Measurements from ENCODE around the gene SPRED1. TPM values are rescaled to one million over a fixed set of nuclear protein-coding genes. Genes with fewer than 3 reads are reported as not detected.

SPRED1 gene
- polyA plus RNA-seq, 3 donors = 2.5 to 3.3 (median 3.2) TPM

DNA sequence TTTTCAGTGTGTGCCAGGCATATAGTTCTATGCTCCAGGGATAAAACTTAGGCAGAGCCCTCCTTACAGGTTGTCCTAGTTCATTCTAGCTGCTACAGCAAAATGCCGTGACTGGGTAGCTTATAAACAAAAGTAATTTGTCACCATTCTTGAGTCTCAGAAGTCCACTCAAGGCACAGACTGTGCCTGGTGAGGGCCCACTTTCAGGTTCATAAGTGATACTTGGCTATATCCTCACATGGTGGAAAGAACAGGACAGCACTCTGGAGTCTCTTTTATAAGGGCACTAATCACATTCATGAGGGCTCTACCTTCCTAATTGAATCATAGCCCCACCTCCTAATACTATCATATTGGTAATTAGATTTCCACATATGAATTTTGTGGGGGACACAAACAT lies 80.1 kb downstream of the SPRED1 start:
- no peak overlapping the region for H3K4me2 ChIP-seq (replicated peaks; ENCODE audit: extremely low read depth, low read length, poor library complexity, severe bottlenecking)
- H3K9ac ChIP-seq (ENCODE audit: insufficient read depth, low read length, poor library complexity, severe bottlenecking) = no peak overlapping the region
- intact Hi-C loops (cut with micrococcal nuclease) = no loop called here
- Mint-ChIP-seq H3K27ac (no peak overlapping the region), H3K9me3 (no peaks in the 10 kb centered on the region), H3K36me3 (no peaks in the 10 kb centered on the region), H3K27me3 (ENCODE audit: low read depth in 3 of 3) (no peaks in the 10 kb centered on the region), H3K4me1 (no peaks in the 10 kb centered on the region), H3K4me3 (no peak overlapping the region)
- H3K9me3 ChIP-seq (replicated peaks in 1 of 2; ENCODE audit: control insufficient read depth in 1 of 2, insufficient read depth in 1 of 2, low read length in 2 of 2) = no peaks in the 10 kb centered on the region
- peaks cover 0 to under 1% of the 10 kb centered on the region in 2 donors for H3K36me3 ChIP-seq (replicated peaks in 1 of 2; ENCODE audit: control insufficient read depth in 1 of 2, insufficient read depth in 2 of 2, low read length in 2 of 2)
- H4K20me1 ChIP-seq (ENCODE audit: insufficient read depth, low read length) = no peaks in the 10 kb centered on the region
- no peak overlapping the region for H3K27ac ChIP-seq (ENCODE audit: low read depth in 1 of 2, low read length in 2 of 2)
- no peaks in the 10 kb centered on the region for H3K27me3 ChIP-seq (ENCODE audit: control insufficient read depth in 2 of 2, insufficient read depth in 2 of 2, low read length in 2 of 2)
- no peaks in the 10 kb centered on the region for H3K4me1 ChIP-seq (ENCODE audit: control insufficient read depth in 1 of 2, insufficient read depth in 2 of 2, low read length in 2 of 2)
- TF ChIP-seq CTCF (IDR thresholded peaks at IDR 0.05) = no peak
- no peak overlapping the region for H3K4me3 ChIP-seq (replicated peaks in 1 of 3; ENCODE audit: low read depth in 2 of 3, low read length in 3 of 3)
- WGBS (ENCODE audit: insufficient coverage) = 100% methylated on average over 1 of the region's 1 CpG
- DNase-seq = no peak
- no peak overlapping the region for H2AFZ ChIP-seq (ENCODE audit: insufficient read depth, low read depth, low read length, poor library complexity, severe bottlenecking)
- no peaks in the 10 kb centered on the region for H3K79me2 ChIP-seq (ENCODE audit: insufficient read depth, low read length)

DNA sequence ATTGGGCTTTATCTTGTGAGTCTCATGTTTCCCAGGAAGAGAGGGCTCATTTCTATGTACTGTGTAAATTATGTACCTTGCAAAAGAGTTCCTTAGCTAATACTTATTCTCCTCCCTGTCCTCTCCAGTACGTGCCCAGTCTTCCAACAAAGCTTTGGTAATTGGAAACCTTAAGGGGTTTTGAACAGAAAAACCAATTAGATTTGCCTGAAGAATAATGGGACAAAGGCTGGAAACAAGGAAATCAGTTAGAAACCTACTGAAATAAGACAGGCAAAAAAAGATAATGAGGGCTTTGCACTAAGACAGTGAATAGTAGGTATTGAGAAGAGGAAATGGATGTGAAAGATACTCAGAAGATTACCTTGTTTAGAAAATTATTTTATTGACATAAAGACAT lies 82.5 kb downstream of the SPRED1 start:
- TF ChIP-seq CTCF (IDR thresholded peaks at IDR 0.05) = no peak
- H3K27me3 Mint-ChIP-seq (ENCODE audit: low read depth in 3 of 3) = no peaks in the 10 kb centered on the region
- DNase-seq = no peak
- Histone ChIP-seq H3K36me3 (replicated peaks in 1 of 2; ENCODE audit: control insufficient read depth in 1 of 2, insufficient read depth in 2 of 2, low read length in 2 of 2) (no peaks in the 10 kb centered on the region), H3K4me2 (replicated peaks; ENCODE audit: extremely low read depth, low read length, poor library complexity, severe bottlenecking) (no peak overlapping the region), H3K9me3 (replicated peaks in 1 of 2; ENCODE audit: control insufficient read depth in 1 of 2, insufficient read depth in 1 of 2, low read length in 2 of 2) (no peaks in the 10 kb centered on the region), H3K4me3 (replicated peaks in 1 of 3; ENCODE audit: low read depth in 2 of 3, low read length in 3 of 3) (no peak overlapping the region), H4K20me1 (ENCODE audit: insufficient read depth, low read length) (no peaks in the 10 kb centered on the region), H2AFZ (ENCODE audit: insufficient read depth, low read depth, low read length, poor library complexity, severe bottlenecking) (no peak overlapping the region), H3K4me1 (ENCODE audit: control insufficient read depth in 1 of 2, insufficient read depth in 2 of 2, low read length in 2 of 2) (no peaks in the 10 kb centered on the region), H3K79me2 (ENCODE audit: insufficient read depth, low read length) (no peaks in the 10 kb centered on the region), H3K27ac (ENCODE audit: low read depth in 1 of 2, low read length in 2 of 2) (no peak overlapping the region), H3K27me3 (ENCODE audit: control insufficient read depth in 2 of 2, insufficient read depth in 2 of 2, low read length in 2 of 2) (no peaks in the 10 kb centered on the region), H3K9ac (ENCODE audit: insufficient read depth, low read length, poor library complexity, severe bottlenecking) (no peak overlapping the region)
- H3K4me3 Mint-ChIP-seq = no peak overlapping the region
- H3K4me1 Mint-ChIP-seq = no peaks in the 10 kb centered on the region
- H3K36me3 Mint-ChIP-seq = peaks cover 0 to 3% of the 10 kb centered on the region in 2 donors
- WGBS (ENCODE audit: insufficient coverage) = no CpG with 5 or more reads among the region's 1 CpG
- intact Hi-C loops (cut with micrococcal nuclease) = no loop called here
- no peak overlapping the region for H3K27ac Mint-ChIP-seq
- H3K9me3 Mint-ChIP-seq = no peaks in the 10 kb centered on the region

All from CD14-positive monocyte (primary cell).